BE2C (cell line): ENCODE data around the gene TBX3.

Experiments used
- DNase-seq: peaks from one replicate; pipeline ENCODE4 v3.0.0-alpha.2; 2020
- H3K27me3 ChIP-seq: fragments of 250-450 bp; sonication (Bioruptor Pico); 2 replicates; pipeline ENCODE4 v1.5.1; 2020; ENCODE audit warnings: mild to moderate bottlenecking
- H3K36me3 ChIP-seq: fragments of 250-450 bp; sonication (Bioruptor Pico); 2 replicates; pipeline ENCODE4 v1.5.1; 2020; ENCODE audit warnings: mild to moderate bottlenecking
- H3K4me1 ChIP-seq: fragments of 250-450 bp; sonication (Bioruptor Pico); 2 replicates; pipeline ENCODE4 v1.5.1; 2020
- H3K4me3 ChIP-seq: 2 replicates; pipeline ENCODE4 v1.5.1; 2011; ENCODE audit warnings: low read depth, low read length
- H3K9me3 ChIP-seq: fragments of 250-450 bp; sonication (Bioruptor Pico); 2 replicates; pipeline ENCODE4 v1.5.1; 2020
- CTCF ChIP-seq: IDR thresholded peaks from 2 replicates; pipeline ENCODE4 v1.5.1; 2012; ENCODE audit warnings: mild to moderate bottlenecking, low read depth, low read length

TBX3 gene

GRCh38 chr12:114679452-114679875 lies 4.5 kb downstream of the TBX3 start:
- Histone ChIP-seq H3K4me1 (peaks cover 16% of the 10 kb centered on the region), H3K27me3 (no peaks in the 10 kb centered on the region), H3K9me3 (no peaks in the 10 kb centered on the region), H3K36me3 (peaks cover 81% of the 10 kb centered on the region), H3K4me3 (peak overlapping the region; percentile 91)
- no peak for TF ChIP-seq CTCF
- no peak for DNase-seq

DNA sequence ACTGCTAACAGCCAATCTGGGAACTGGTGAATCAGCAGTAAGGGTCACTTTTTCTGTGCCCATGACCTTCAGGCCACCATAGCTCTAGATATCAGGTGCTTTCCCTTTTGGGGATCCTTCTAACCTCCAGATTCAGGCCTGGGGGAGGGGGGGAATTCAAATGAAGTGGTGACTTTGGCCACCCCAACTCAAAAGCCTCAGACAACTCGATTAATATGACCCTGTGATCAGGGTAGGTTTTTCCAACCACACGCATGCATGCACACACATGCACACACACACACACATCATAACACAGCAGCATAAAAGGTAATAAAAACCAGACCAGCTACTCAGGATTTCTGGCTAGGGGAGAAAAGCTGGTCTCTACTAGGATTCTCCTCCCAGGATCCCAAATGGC lies 5.3 kb downstream of the TBX3 start:
- H3K4me3 ChIP-seq = peak overlapping the region; percentile 91
- H3K9me3 ChIP-seq = no peaks in the 10 kb centered on the region
- peaks cover 88% of the 10 kb centered on the region for H3K36me3 ChIP-seq
- no peak for DNase-seq
- TF ChIP-seq CTCF = no peak
- no peaks in the 10 kb centered on the region for H3K27me3 ChIP-seq
- H3K4me1 ChIP-seq = peaks cover 20% of the 10 kb centered on the region

- Histone ChIP-seq H3K4me3 (peak overlapping the region; percentile 91), H3K4me1 (peaks cover 23% of the 10 kb centered on the region), H3K27me3 (no peaks in the 10 kb centered on the region), H3K36me3 (peaks cover 95% of the 10 kb centered on the region), H3K9me3 (no peaks in the 10 kb centered on the region)
- no peak for DNase-seq
- no peak for TF ChIP-seq CTCF
Measured at GRCh38 chr12:114678028-114678427, 5.9 kb downstream of the TBX3 start.

GRCh38 chr12:114676142-114676741 lies 7.7 kb downstream of the TBX3 start:
- no peaks in the 10 kb centered on the region for H3K9me3 ChIP-seq
- no peaks in the 10 kb centered on the region for H3K27me3 ChIP-seq
- peaks cover 96% of the 10 kb centered on the region for H3K36me3 ChIP-seq
- TF ChIP-seq CTCF = no peak
- peaks cover 23% of the 10 kb centered on the region for H3K4me1 ChIP-seq
- H3K4me3 ChIP-seq = peak overlapping the region; percentile 91
- no peak for DNase-seq

DNA sequence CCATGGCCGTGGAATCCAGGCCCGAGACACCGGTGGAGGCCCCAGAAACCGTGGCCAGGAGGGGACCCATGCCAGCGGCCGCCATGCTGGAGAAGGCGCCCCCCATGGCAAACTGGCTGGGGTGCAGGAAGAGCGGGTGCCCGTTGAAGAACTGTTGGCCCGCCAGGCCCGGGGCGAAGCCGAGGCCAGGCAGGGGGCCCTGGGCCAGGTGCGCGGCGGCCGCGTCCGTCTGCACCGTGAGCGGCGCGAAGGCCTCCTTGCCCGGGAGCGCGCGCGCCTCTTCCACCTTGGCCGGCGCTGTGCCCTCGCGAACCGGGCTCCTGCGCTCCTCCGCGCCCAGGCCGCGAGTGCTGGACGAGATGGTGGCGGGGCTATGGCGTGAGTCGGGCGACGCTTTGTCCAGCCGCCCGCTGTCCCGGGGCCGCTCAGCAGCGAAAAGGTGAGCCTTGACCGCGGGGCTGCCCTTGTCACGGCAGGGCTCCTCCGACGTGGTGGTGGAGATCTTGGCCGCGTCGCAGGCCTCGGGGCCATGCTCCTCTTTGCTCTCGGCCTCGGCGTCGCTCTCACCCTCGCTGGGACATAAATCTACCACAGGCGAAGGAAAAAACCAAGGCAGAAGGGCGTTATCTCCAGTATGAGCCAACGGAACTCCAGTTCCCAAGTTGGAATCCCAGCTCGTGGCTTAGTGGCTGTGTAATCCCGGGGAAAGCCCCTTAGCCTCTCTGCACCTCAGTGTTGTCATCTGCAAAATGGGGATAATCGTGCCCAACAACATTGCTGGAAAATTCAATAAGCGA lies 9.5 kb downstream of the TBX3 start:
- Histone ChIP-seq H3K9me3 (no peaks in the 10 kb centered on the region), H3K4me3 (peak overlapping the region; percentile 64), H3K36me3 (peaks cover 89% of the 10 kb centered on the region), H3K27me3 (no peaks in the 10 kb centered on the region), H3K4me1 (peaks cover 23% of the 10 kb centered on the region)
- TF ChIP-seq CTCF = no peak
- peak; percentile 47 for DNase-seq

DNA sequence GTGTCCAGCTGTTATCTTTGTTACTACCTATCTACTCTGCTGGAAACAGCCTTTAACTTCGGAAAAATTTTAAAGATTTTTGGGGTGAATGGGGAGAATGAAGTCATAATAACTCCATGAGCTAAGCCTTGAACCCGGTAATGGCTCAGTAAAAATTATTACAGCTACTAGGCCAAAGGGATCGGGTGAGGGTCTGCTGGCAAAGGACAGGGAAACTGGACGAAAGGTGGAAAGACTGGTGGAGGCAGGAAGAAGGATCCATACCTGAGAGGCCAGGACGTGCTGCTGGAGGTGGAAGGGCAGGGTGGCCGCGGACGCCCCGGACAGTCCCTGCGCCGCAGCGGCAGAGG lies 10.1 kb downstream of the TBX3 start:
- DNase-seq = no peak
- Histone ChIP-seq H3K27me3 (no peaks in the 10 kb centered on the region), H3K36me3 (peaks cover 83% of the 10 kb centered on the region), H3K9me3 (no peaks in the 10 kb centered on the region), H3K4me1 (peaks cover 23% of the 10 kb centered on the region), H3K4me3 (peak overlapping the region; percentile 64)
- TF ChIP-seq CTCF = no peak
